Keratinocyte (primary cell): Measurements from ENCODE around the gene SLITRK3. TPM values are rescaled to one million over a fixed set of nuclear protein-coding genes. Genes with fewer than 3 reads are reported as not detected.

Experiments used
- DNase-seq: peaks from one replicate; pipeline ENCODE4 v3.0.0-alpha.2; 2011; ENCODE audit warnings: low read depth, missing footprints, low spot score
- FAIRE-seq: peaks from 2 replicates; lab custom pipeline; 2011; peaks lifted over from hg19 to GRCh38; lab: Jason Lieb, UNC
- H2AFZ ChIP-seq: 2 replicates; pipeline ENCODE4 v1.6.0; 2012; ENCODE audit warnings: low read length, control low read depth, inconsistent platforms; ENCODE audit not compliant: control insufficient read depth
- H3K27ac ChIP-seq: 2 replicates; pipeline ENCODE4 v1.5.1; 2011; ENCODE audit warnings: low read length; ENCODE audit not compliant: control insufficient read depth, insufficient read depth
- H3K27me3 ChIP-seq: 3 replicates; pipeline ENCODE4 v1.6.0; 2011; ENCODE audit warnings: low read length; ENCODE audit not compliant: control insufficient read depth, insufficient read depth; ENCODE audit errors: extremely low read depth
- H3K36me3 ChIP-seq, 2 experiments: 2 replicates in 1 of 2; 3 replicates in 1 of 2; pipeline ENCODE4 v1.5.1; 2011; ENCODE audit warnings: low read length in 2 of 2, mild to moderate bottlenecking in 1 of 2; ENCODE audit not compliant: control insufficient read depth in 2 of 2, insufficient read depth in 2 of 2; ENCODE audit errors: extremely low read depth in 1 of 2
- H3K4me1 ChIP-seq: 3 replicates; pipeline ENCODE4 v1.5.1; 2011; ENCODE audit warnings: low read length; ENCODE audit not compliant: control insufficient read depth, insufficient read depth; ENCODE audit errors: extremely low read depth
- H3K4me2 ChIP-seq: 3 replicates; pipeline ENCODE4 v1.6.0; 2011; ENCODE audit warnings: low read depth, low read length; ENCODE audit not compliant: control insufficient read depth, insufficient read depth; ENCODE audit errors: extremely low read depth
- H3K4me3 ChIP-seq, 3 experiments: fragments of 200-600 bp in 1 of 3; sonication (generic) in 1 of 3; 2 replicates in 2 of 3; 3 replicates in 1 of 3; pipeline ENCODE4 v1.5.1; 2011 to 2016; ENCODE audit warnings: low read length in 3 of 3, mild to moderate bottlenecking in 3 of 3, control low read depth in 2 of 3, inconsistent platforms in 1 of 3, low read depth in 1 of 3, mixed read lengths in 1 of 3, mixed run types in 1 of 3, moderate library complexity in 1 of 3; ENCODE audit not compliant: control insufficient read depth in 2 of 3, insufficient read depth in 2 of 3; ENCODE audit errors: extremely low read depth in 1 of 3
- H3K79me2 ChIP-seq: 2 replicates; pipeline ENCODE4 v1.6.0; 2012; ENCODE audit warnings: low read length; ENCODE audit not compliant: control insufficient read depth, insufficient read depth
- H3K9ac ChIP-seq: 3 replicates; pipeline ENCODE4 v1.6.0; 2011; ENCODE audit warnings: low read length; ENCODE audit not compliant: control insufficient read depth, insufficient read depth; ENCODE audit errors: extremely low read depth
- H3K9me1 ChIP-seq: 3 replicates; pipeline ENCODE4 v1.6.0; 2011; ENCODE audit warnings: low read length; ENCODE audit not compliant: control insufficient read depth, insufficient read depth; ENCODE audit errors: extremely low read depth
- H3K9me3 ChIP-seq: 2 replicates; pipeline ENCODE4 v1.5.1; 2012; ENCODE audit warnings: low read depth, low read length; ENCODE audit not compliant: control insufficient read depth
- H4K20me1 ChIP-seq: 3 replicates; pipeline ENCODE4 v1.6.0; 2011; ENCODE audit warnings: low read length; ENCODE audit not compliant: control insufficient read depth, insufficient read depth; ENCODE audit errors: extremely low read depth
- CTCF ChIP-seq, 3 experiments: IDR thresholded peaks in 1 of 3; conservative IDR thresholded peaks in 1 of 3; optimal IDR thresholded peaks in 1 of 3; 2 replicates in 2 of 3; 3 replicates in 1 of 3; pipeline versions ENCODE3 to v1.5.1; 2011; ENCODE audit warnings: low read length in 3 of 3, mild to moderate bottlenecking in 3 of 3, moderate library complexity in 2 of 3, control low read depth in 1 of 3, inconsistent platforms in 1 of 3; ENCODE audit not compliant: insufficient read depth in 2 of 3; ENCODE audit errors: extremely low read depth in 1 of 3
- EZH2 ChIP-seq: IDR thresholded peaks from one replicate; pipeline ENCODE4 v1.6.1; 2012; ENCODE audit warnings: inconsistent platforms, mild to moderate bottlenecking, low read length, moderate library complexity
- dilution Hi-C: fragments of 300-500 bp; cut with MboI; formaldehyde crosslinking; loops from one replicate; pipeline ENCODE4 v1.7.0; 2020; ENCODE audit warnings: low sequenced_read_pairs; ENCODE audit not compliant: extremely low pct_ligation_motif_present
- polyA plus RNA-seq, 5 experiments: library from polyadenylated mRNA; depleted of rRNA in 3 of 5; stranded (reverse) in 3 of 5; stranded (forward) in 1 of 5; unstranded in 1 of 5; fragments of >200 nt; gene quantifications; 1 replicate in 1 of 5; 2 replicates in 3 of 5; 3 replicates in 1 of 5; pipeline versions ENCODE4 v1.2.1 to v1.2.3, GENCODE V29; 2011 to 2012; ENCODE audit warnings: missing spikeins in 2 of 5, low read depth in 1 of 5, low replicate concordance in 1 of 5

SLITRK3 gene
- polyA plus RNA-seq, 1 donor (not counting 4 experiments of a cell fraction or from before 2014, with no cell fraction given): not detected

- no peak overlapping the region for H3K27ac ChIP-seq
- H3K79me2 ChIP-seq: no peaks in the 10 kb centered on the region
- dilution Hi-C loops: no loop called here
- no peak for DNase-seq
- H3K27me3 ChIP-seq: no peaks in the 10 kb centered on the region
- no peak overlapping the region for H3K9ac ChIP-seq
- no peak overlapping the region for H2AFZ ChIP-seq
- FAIRE-seq: no peak
- no peak overlapping the region for H3K4me3 ChIP-seq
- H3K9me3 ChIP-seq: no peaks in the 10 kb centered on the region
- no peaks in the 10 kb centered on the region for H3K4me1 ChIP-seq
- no peak overlapping the region for H3K4me2 ChIP-seq
- no peaks in the 10 kb centered on the region for H3K9me1 ChIP-seq
- no peaks in the 10 kb centered on the region for H3K36me3 ChIP-seq
- no peaks in the 10 kb centered on the region for H4K20me1 ChIP-seq
- TF ChIP-seq CTCF (optimal IDR thresholded peaks at IDR 0.05 in 1 of 3, IDR thresholded peaks at IDR 0.05 in 1 of 3, conservative IDR thresholded peaks at IDR 0.05 in 1 of 3; ENCODE audit: extremely low read depth in 1 of 3, insufficient read depth in 2 of 3, low read length in 3 of 3): no peak
- no peak for TF ChIP-seq EZH2
Observed at GRCh38 chr3:165156757-165157420, 39.3 kb downstream of the SLITRK3 start.

GRCh38 chr3:165148876-165149441 is 47.2 kb downstream of the SLITRK3 start:
- H3K36me3 ChIP-seq: no peaks in the 10 kb centered on the region
- H3K27ac ChIP-seq: no peak overlapping the region
- no peak overlapping the region for H3K4me3 ChIP-seq
- no peak overlapping the region for H3K4me2 ChIP-seq
- H3K4me1 ChIP-seq: no peaks in the 10 kb centered on the region
- H4K20me1 ChIP-seq: no peaks in the 10 kb centered on the region
- H3K9ac ChIP-seq: no peak overlapping the region
- H3K27me3 ChIP-seq: no peaks in the 10 kb centered on the region
- dilution Hi-C loops: no loop called here
- H3K79me2 ChIP-seq: no peaks in the 10 kb centered on the region
- H2AFZ ChIP-seq: no peak overlapping the region
- H3K9me3 ChIP-seq: no peaks in the 10 kb centered on the region
- DNase-seq: no peak
- TF ChIP-seq CTCF (optimal IDR thresholded peaks at IDR 0.05 in 1 of 3, IDR thresholded peaks at IDR 0.05 in 1 of 3, conservative IDR thresholded peaks at IDR 0.05 in 1 of 3; ENCODE audit: extremely low read depth in 1 of 3, insufficient read depth in 2 of 3, low read length in 3 of 3) (no peak), EZH2 (no peak)
- H3K9me1 ChIP-seq: no peaks in the 10 kb centered on the region
- FAIRE-seq: no peak
